Fibroblast of skin of right biceps (primary cell): ENCODE measurements around the gene NDOR1.
A peak's percentile ranks its signal among the peaks of the same experiment; 100 is the strongest.

Experiments
- DNase-seq: peaks from one replicate; pipeline ENCODE4 v3.0.0-alpha.2; 2013

Gene NDOR1

GRCh38 chr9:137245450-137246421 lies 40.2 kb downstream of the NDOR1 start:
- DNase-seq, result no peak

GRCh38 chr9:137247135-137247915 lies 41.8 kb downstream of the NDOR1 start:
- DNase-seq, result no peak

- DNase-seq, result no peak
These were observed 42.3 kb downstream of the NDOR1 start for GRCh38 chr9:137247916-137248175.

- no peak for DNase-seq
These were observed 45.1 kb downstream of the NDOR1 start for GRCh38 chr9:137250329-137251193.

- DNase-seq, result no peak
These were observed 45.6 kb downstream of the NDOR1 start, which contains the start of gene STPG3 for GRCh38 chr9:137251194-137251461. Gene STPG3, plus strand, starts transcription at chr9:137251286. Its CDS starts 1 bp downstream, at chr9:137251287.

GRCh38 chr9:137251490-137252268 lies 46.2 kb downstream of the NDOR1 start:
- no peak for DNase-seq

- DNase-seq, result no peak
These were observed 47.3 kb downstream of the NDOR1 start for GRCh38 chr9:137252555-137253506.

GRCh38 chr9:137253717-137254623 lies 48.5 kb downstream of the NDOR1 start:
- DNase-seq, result no peak

- DNase-seq, result peak; percentile 87
These were observed 49.3 kb downstream of the NDOR1 start, which contains the start of gene NELFB for GRCh38 chr9:137254624-137255447. Gene NELFB, plus strand, starts transcription at chr9:137255327.

- DNase-seq, result peak; percentile 25
These were observed 50.1 kb downstream of the NDOR1 start for GRCh38 chr9:137255448-137256114.

GRCh38 chr9:137256362-137256761 lies 50.9 kb downstream of the NDOR1 start:
- DNase-seq, result no peak

- no peak for DNase-seq
These were observed 51.4 kb downstream of the NDOR1 start for GRCh38 chr9:137256856-137257255.

- peak; percentile 37 for DNase-seq
These were observed 56.8 kb downstream of the NDOR1 start for GRCh38 chr9:137262173-137262908.

- DNase-seq, result no peak
These were observed 57.4 kb downstream of the NDOR1 start for GRCh38 chr9:137262909-137263285.

- DNase-seq, result no peak
These were observed 58.0 kb downstream of the NDOR1 start for GRCh38 chr9:137263506-137263905.

- DNase-seq, result no peak
These were observed 58.6 kb downstream of the NDOR1 start for GRCh38 chr9:137264067-137264466.

- DNase-seq, result no peak
These were observed 60.1 kb downstream of the NDOR1 start for GRCh38 chr9:137265496-137266161.
